GM12891 (cell line): ENCODE results near the gene CCDC88A.
"Not testable (repeated sequence)": the region's sequence is repeated elsewhere in the genome, so short reads cannot be mapped to it uniquely, and the experiment has no call there.

Experiments
- DNase-seq: peaks from one replicate; pipeline ENCODE4 v3.0.0; 2011; ENCODE audit warnings: low spot score; ENCODE audit not compliant: insufficient read length
- FAIRE-seq: peaks from 2 replicates; lab custom pipeline; 2011; peaks lifted over from hg19 to GRCh38; lab: Jason Lieb, UNC
- PAX5 ChIP-seq: IDR thresholded peaks from 2 replicates; pipeline ENCODE4 v1.6.1; 2011; ENCODE audit warnings: low read length, moderate library complexity, mild to moderate bottlenecking; ENCODE audit not compliant: insufficient read depth, severe bottlenecking
- POLR2A ChIP-seq: IDR thresholded peaks from 2 replicates; pipeline ENCODE4 v1.6.1; 2011; ENCODE audit warnings: low read depth, low read length, control low read depth
- POLR2AphosphoS5 ChIP-seq: IDR thresholded peaks from 2 replicates; pipeline ENCODE4 v1.6.1; 2011; ENCODE audit warnings: low read depth, low read length, control low read depth
- POU2F2 ChIP-seq: IDR thresholded peaks from 2 replicates; pipeline ENCODE4 v1.6.1; 2011; ENCODE audit warnings: low read depth, mild to moderate bottlenecking, control low read depth, low read length, moderate library complexity
- SPI1 ChIP-seq: IDR thresholded peaks from 2 replicates; pipeline ENCODE4 v1.6.1; 2011; ENCODE audit warnings: low read depth, low read length, control low read depth
- TAF1 ChIP-seq: IDR thresholded peaks from 2 replicates; pipeline ENCODE4 v1.6.1; 2011; ENCODE audit warnings: low read depth, low read length, control low read depth

CCDC88A gene

GRCh38 chr2:55302241-55302640 is 117.4 kb downstream of the CCDC88A start:
- FAIRE-seq = peak; percentile 52
- TF ChIP-seq POLR2AphosphoS5 (no peak), SPI1 (no peak), POU2F2 (no peak), PAX5 (no peak), POLR2A (no peak), TAF1 (no peak)

GRCh38 chr2:55301277-55301676 is 118.4 kb downstream of the CCDC88A start:
- TF ChIP-seq SPI1 (no peak), TAF1 (no peak), POLR2A (no peak), POU2F2 (no peak), POLR2AphosphoS5 (no peak), PAX5 (no peak)
- no peak for FAIRE-seq
- no peak for DNase-seq

More at GRCh38 chr2:55302241-55302640, 117.4 kb downstream of the CCDC88A start:
- DNase-seq = no peak

DNA sequence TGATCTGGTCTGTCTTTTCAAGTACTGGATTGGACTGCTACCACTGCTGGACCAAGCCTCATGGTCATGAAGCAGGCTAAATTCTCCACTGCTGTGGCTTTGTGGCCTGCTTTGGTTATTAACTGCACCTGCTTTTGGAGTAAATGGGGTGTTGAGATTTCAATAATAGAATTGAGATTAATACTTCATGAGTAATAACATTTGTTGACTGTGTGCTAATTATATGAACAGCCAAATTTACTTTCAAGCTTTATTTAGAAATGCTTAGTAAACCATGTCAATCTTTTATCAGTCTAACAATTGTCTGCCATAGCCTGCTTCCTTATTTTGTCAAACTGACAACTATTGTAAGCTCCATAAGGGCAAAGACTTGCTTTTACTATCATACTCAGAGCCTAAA is 123.3 kb downstream of the CCDC88A start:
- TF ChIP-seq TAF1 = no peak
- TF ChIP-seq POLR2A = no peak
- no peak for TF ChIP-seq POU2F2
- no peak; the same call in 1 of the 2 replicates for TF ChIP-seq SPI1
- FAIRE-seq = no peak
- no peak for DNase-seq

GRCh38 chr2:55283083-55283482 is 136.6 kb downstream of the CCDC88A start:
- DNase-seq (no peak), FAIRE-seq (no peak)
- TF ChIP-seq PAX5 (no peak), POLR2AphosphoS5 (no peak), SPI1 (no peak), POU2F2 (no peak), POLR2A (no peak), TAF1 (no peak)

DNA sequence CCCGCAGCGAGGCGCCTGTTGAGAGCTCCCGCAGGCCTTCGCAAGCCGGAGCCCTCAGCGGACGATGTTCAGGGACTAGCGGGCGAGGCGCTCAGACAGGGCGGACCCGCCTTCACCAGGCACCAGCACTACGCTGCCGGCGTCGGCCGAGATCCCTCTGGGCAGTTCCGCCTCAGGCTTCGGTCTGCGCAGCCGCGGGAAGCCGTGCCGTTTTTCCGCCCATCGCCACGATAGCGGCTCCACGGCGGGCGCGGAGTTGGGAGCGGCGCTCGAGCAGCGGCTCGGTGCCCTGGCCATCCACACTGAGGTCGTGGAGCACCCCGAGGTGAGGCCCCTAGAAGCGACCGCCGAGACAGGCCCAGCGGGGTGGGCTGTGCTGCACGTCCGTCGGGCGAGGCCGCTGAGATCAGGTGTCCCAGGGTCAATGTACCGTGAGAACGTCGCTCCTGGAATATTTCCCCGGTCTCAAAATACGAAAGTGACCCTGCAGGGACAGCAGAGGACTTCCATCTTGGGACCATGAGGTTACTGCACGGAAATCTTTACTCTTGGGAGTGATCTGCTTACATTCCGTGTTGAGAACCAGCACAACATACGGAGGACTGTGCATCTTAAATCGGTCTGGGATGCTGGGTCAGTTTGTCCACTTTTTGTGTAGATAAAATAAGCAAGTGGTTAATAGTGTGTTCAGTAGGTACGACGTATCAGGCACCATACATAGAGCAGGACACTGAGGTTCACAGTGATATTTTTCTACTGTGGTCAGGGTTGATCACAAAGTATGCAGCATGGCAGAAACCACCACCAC is 137.3 kb downstream of the CCDC88A start:
- peak; percentile 79 for TF ChIP-seq POLR2AphosphoS5
- TF ChIP-seq PAX5 = no peak
- TF ChIP-seq POLR2A = peak; percentile 81
- TF ChIP-seq SPI1 = peak; percentile 47
- TF ChIP-seq TAF1 = no peak; the same call in 1 of the 2 replicates
- 0 out of 2 replicates have a peak, but pooled peaks have one; percentile 28 for TF ChIP-seq POU2F2
- DNase-seq (peak; percentile 73), FAIRE-seq (peak; percentile 97)

- DNase-seq, FAIRE-seq: not testable (repeated sequence)
Observed at GRCh38 chr2:55280851-55281546, 138.7 kb downstream of the CCDC88A start.

DNA sequence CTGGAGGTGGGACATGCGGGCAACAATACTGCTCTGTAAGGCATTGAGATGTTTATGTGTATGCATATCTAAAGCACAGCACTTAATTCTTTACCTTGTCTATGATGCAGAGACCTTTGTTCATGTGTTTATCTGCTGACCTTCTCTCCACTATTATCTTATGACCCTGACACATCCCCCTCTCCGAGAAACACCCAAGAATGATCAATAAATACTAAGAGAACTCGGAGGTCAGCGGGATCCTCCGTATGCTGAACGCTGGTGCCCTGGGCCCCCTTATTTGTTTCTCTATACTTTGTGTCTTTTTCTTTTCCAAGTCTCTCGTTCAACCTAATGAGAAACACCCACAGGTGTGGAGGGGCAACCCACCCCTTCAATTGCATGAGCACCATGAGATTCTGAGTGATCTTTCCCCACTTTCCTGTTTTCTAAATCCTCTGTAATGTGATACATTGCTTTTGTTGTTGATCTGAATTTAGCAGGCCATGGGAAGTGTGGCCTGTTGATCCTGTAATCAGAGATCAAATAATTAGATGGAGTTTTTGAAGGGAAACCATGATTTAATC is 139.7 kb downstream of the CCDC88A start:
- DNase-seq, FAIRE-seq: not testable (repeated sequence)

DNA sequence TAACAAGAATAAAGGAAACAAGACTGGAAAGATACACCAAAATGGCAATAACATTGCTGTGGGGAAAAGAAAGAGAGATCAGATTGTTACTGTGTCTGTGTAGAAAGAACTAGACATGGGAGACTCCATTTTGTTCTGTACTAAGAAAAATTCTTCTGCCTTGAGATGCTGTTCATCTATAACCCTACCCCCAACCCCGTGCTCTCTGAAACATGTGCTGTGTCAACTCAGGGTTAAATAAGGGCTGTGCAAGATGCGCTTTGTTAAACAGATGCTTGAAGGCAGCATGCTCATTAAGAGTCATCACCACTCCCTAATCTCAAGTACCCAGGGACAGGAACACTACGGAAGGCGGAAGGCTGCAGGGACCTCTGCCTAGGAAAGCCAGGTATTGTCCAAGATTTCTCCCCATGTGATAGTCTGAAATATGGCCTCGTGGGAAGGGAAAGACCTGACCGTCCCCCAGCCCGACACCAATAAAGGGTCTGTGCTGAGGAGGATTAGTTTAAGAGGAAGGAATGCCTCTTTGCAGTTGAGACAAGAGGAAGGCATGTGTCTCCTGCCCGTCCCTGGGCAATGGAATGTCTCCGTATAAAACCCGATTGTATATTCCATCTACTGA is 140.3 kb downstream of the CCDC88A start:
- DNase-seq, FAIRE-seq: not testable (repeated sequence)

DNA sequence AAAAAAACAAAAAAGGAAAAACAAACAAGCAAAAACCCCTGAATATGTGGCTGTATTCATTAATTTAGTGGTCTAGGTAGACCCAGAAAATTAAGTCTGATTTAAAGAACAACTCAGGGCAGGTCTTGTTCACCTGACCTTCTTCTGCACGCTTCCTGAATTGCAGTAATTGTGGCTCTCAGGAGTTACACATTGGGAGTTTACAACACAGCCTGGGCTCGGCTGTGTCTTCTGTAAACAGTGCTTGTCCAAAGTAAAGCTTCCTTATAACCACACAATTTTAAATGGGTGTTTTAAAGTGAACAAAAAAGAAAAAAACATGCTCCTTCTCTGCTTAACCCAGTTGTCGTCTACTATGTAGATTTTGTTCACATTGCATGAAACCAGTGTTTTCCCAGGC is 142.3 kb downstream of the CCDC88A start:
- TF ChIP-seq POU2F2 (no peak), SPI1 (no peak), POLR2A (no peak), TAF1 (no peak)
- DNase-seq (no peak), FAIRE-seq (no peak)

DNA sequence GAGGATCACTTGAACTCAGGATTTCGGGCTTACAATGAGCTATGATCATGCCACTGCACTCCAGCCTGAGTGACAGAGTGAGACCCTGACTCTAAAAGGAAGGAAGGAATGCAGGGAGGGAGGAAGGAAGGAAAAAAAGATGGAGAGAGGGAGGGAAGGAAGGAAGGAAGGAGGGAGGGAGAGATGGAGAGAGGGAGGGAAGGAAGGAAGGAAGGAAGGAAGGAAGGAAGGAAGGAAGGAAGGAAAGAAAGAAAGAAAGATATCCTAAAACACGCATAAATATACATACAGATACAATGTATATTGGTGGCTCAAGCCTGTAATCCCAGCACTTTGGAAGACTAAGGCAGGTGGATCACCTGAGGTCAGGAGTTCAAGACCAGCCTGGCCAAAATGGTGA is 145.3 kb downstream of the CCDC88A start:
- not testable (repeated sequence) for DNase-seq, FAIRE-seq

DNA sequence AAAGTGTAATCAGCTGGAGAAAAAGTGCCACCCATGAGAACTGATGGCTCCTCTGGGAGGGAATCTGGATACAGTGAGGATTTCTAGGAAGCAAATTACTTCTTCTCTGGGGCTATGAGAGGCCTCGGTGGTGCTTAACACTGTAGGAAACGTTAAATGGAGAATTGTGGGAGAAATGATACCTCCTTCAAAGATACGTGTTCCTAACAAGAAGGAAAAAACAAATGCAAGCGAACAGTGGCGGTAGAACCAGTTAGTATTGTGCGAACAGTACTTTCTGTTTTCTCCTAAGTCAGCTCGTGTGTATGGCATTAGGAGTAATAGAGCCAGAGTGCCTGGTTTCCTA is 150.0 kb downstream of the CCDC88A start:
- TF ChIP-seq POLR2A = no peak
- DNase-seq = no peak
- FAIRE-seq = peak; percentile 16
